Measurements from ENCODE around the gene NANOS3. TPM values are rescaled to one million over a fixed set of nuclear protein-coding genes. Genes with fewer than 3 reads are reported as not detected.

NANOS3 gene
- total and polyA plus RNA-seq, 9 of the 15 experiments (the other 6 are each of a cell fraction or from before 2014, with no cell fraction given), result not detected

GRCh38 chr19:13918726-13919411 is 41.9 kb downstream of the NANOS3 start:
- ATAC-seq (no peak), FAIRE-seq (no peak), DNase-seq (ENCODE audit: extremely low read depth in 1 of 4, low spot score in 3 of 4) (peak in 1 of 4 experiments; percentile 31)
- in situ Hi-C loops (cut with MboI), result no loop called here
- H2AFZ ChIP-seq (ENCODE audit: low read depth, low read length), result no peak overlapping the region
- H3K9me3 ChIP-seq (replicated peaks; ENCODE audit: control insufficient read depth, insufficient read depth, low read depth, low read length), result peaks cover 6% of the 10 kb centered on the region
- 96% methylated on average over 19 of the region's 34 CpGs for WGBS (ENCODE audit: insufficient coverage, low coverage, missing lambda C conversion rate)
- no peak overlapping the region for H3K4me3 ChIP-seq
- H3K4me2 ChIP-seq (ENCODE audit: insufficient read depth, low read length), result no peak overlapping the region
- intact Hi-C loops (cut with micrococcal nuclease), result no loop called here
- peaks cover 3% of the 10 kb centered on the region for H3K9me1 ChIP-seq (ENCODE audit: control insufficient read depth, insufficient read depth, low read length)
- no peaks in the 10 kb centered on the region for H4K20me1 ChIP-seq (replicated peaks; ENCODE audit: control insufficient read depth, insufficient read depth, low read length)
- no peak overlapping the region for H3K27ac ChIP-seq (ENCODE audit: extremely low read depth, low read depth, low read length)
- H3K79me2 ChIP-seq (ENCODE audit: control insufficient read depth, insufficient read depth, low read length), result no peaks in the 10 kb centered on the region
- BruUV-seq (replicated peaks), result no TSS peak
- TF ChIP-seq ZBTB33 (CRISPR knock-in tag; IDR thresholded peaks at IDR 0.05), result 0 out of 2 replicates have a peak, but pooled peaks have one; percentile 20
- TF ChIP-seq NFIC (IDR thresholded peaks at IDR 0.05), result no peak
- no peak for TF ChIP-seq NONO (IDR thresholded peaks at IDR 0.05; ENCODE audit: low read depth in 2 of 2, low read length in 1 of 2)
- TF ChIP-seq RBFOX2 (IDR thresholded peaks at IDR 0.05; ENCODE audit: low read depth, low read length), result 0 out of 2 replicates have a peak, but pooled peaks have one; percentile 9
- no peak for TF ChIP-seq HLTF (IDR thresholded peaks at IDR 0.05)
- TF ChIP-seq CREBBP (IDR thresholded peaks at IDR 0.05; ENCODE audit: low read depth, low read length), result no peak
- TF ChIP-seq, protein P1, sequence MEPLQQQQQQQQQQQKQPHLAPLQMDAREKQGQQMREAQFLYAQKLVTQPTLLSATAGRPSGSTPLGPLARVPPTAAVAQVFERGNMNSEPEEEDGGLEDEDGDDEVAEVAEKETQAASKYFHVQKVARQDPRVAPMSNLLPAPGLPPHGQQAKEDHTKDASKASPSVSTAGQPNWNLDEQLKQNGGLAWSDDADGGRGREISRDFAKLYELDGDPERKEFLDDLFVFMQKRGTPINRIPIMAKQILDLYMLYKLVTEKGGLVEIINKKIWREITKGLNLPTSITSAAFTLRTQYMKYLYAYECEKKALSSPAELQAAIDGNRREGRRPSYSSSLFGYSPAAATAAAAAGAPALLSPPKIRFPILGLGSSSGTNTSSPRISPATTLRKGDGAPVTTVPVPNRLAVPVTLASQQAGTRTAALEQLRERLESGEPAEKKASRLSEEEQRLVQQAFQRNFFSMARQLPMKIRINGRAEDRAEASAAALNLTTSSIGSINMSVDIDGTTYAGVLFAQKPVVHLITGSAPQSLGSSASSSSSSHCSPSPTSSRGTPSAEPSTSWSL (CRISPR knock-in tag; IDR thresholded peaks at IDR 0.05; ENCODE audit: borderline replicate concordance), result no peak
- TF ChIP-seq POLR2G (IDR thresholded peaks at IDR 0.05; ENCODE audit: low read depth, low read length), result peak; percentile 54
- TF ChIP-seq ZNF24 (IDR thresholded peaks at IDR 0.05), result no peak
- H3K4me1 ChIP-seq (replicated peaks in 1 of 2; ENCODE audit: control insufficient read depth in 2 of 2, insufficient read depth in 2 of 2, low read length in 2 of 2), result peaks cover 0 to 13% of the 10 kb centered on the region in 2 experiments; a peak in 1 of 5 replicates
- peaks cover 70% of the 10 kb centered on the region for H3K36me3 ChIP-seq (ENCODE audit: control insufficient read depth, insufficient read depth, low read length)
- ChIA-PET POLR2A (interaction anchor here (1.6 kb wide), 1 partner anchor 17 kb away, joined by 9 read pairs; no protein-coding TSS in a partner anchor), CTCF (ENCODE audit: low intra/inter-chr PET ratio) (no interaction called here)
- no peaks in the 10 kb centered on the region; a peak in 1 of 5 replicates for H3K27me3 ChIP-seq (ENCODE audit: control insufficient read depth in 2 of 2, insufficient read depth in 2 of 2, low read length in 2 of 2)
- no peak overlapping the region for H3K9ac ChIP-seq (ENCODE audit: insufficient read depth in 1 of 2, low read depth in 2 of 2, low read length in 2 of 2)
